Iris pigment epithelial cell (primary cell): ENCODE results near the gene SPEF1.

Source experiments
- DNase-seq: peaks from one replicate; pipeline ENCODE4 v3.0.0-alpha.2; 2011; ENCODE audit warnings: low read depth

SPEF1 gene

GRCh38 chr20:3729811-3730540, 51.3 kb downstream of the SPEF1 start:
- DNase-seq, result no peak

GRCh38 chr20:3729378-3729777, 51.9 kb downstream of the SPEF1 start:
- no peak for DNase-seq

GRCh38 chr20:3728876-3729275, 52.4 kb downstream of the SPEF1 start:
- no peak for DNase-seq

- DNase-seq, result no peak
These were observed 52.9 kb downstream of the SPEF1 start for GRCh38 chr20:3728354-3728753.
